Fibroblast of pulmonary artery (primary cell): Measurements from ENCODE around the gene ADGRL3.

ENCODE experiments used
- DNase-seq: peaks from one replicate; pipeline ENCODE4 v3.0.0-alpha.2; 2010; ENCODE audit warnings: low read depth
- H3K4me3 ChIP-seq: replicated peaks from 2 replicates; pipeline ENCODE4 v1.5.1; 2011; ENCODE audit warnings: low read depth, mild to moderate bottlenecking, control low read depth, low read length, moderate library complexity
- CTCF ChIP-seq: IDR thresholded peaks from 2 replicates; pipeline ENCODE4 v1.5.1; 2011; ENCODE audit warnings: mild to moderate bottlenecking, control low read depth, low read length, inconsistent platforms; ENCODE audit errors: missing control alignments

Gene ADGRL3

GRCh38 chr4:61198686-61199085 is 1.4 kb upstream of the ADGRL3 start:
- H3K4me3 ChIP-seq: no peak overlapping the region

DNA sequence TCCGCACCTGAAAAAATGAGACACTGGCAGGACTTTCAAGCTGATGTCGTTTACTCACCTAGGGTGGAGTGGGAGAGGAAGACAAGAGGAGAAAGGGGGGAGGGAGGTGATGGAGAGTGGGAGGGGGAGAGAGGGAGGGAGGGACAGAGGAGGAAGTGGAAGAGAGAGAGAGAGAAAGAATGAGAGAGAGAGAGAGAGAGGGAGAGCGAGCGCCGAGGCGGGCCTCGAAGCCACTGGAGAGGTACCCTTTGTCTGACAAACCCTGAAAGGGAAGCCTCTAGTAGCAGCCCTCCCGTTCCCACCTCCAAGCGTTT is 296 bp upstream of the ADGRL3 start:
- no peak for DNase-seq
- peak overlapping the region; percentile 62 for H3K4me3 ChIP-seq
- TF ChIP-seq CTCF: no peak

More at GRCh38 chr4:61198686-61199085, 1.4 kb upstream of the ADGRL3 start:
- TF ChIP-seq CTCF: no peak
- no peak for DNase-seq

DNA sequence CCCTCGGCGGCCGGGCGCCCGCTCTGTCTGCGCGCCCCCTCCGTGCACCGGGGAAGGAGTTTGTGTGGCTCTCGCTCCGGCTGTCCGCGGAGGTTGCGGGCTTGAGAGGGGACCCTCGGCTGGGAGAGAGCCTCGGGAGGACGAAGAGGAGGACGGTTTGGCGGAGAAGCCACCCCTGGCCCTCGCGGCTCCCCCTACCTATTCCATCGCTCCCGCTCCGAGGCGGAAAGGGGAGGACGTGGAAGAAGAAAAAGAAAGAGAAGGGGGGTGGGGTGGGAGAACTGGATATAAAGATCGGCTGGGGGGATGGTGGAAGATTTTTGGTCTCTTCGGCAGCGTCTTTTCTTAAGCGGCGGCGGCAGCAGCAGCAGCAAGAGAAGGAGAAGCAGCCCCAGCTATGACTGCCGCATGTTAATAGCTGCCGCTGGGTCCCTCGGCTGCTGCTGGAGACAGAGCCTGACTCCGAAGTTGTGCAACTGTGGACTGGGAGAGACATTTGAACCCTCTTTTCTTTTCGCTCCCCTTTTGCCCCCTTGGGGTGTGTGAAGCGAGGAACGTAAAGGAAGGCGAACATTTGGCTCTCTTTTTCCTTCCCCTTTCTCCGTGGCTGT is 895 bp downstream of the ADGRL3 start:
- TF ChIP-seq CTCF: no peak
- DNase-seq: peak; percentile 42
- peak overlapping the region; percentile 62 for H3K4me3 ChIP-seq

DNA sequence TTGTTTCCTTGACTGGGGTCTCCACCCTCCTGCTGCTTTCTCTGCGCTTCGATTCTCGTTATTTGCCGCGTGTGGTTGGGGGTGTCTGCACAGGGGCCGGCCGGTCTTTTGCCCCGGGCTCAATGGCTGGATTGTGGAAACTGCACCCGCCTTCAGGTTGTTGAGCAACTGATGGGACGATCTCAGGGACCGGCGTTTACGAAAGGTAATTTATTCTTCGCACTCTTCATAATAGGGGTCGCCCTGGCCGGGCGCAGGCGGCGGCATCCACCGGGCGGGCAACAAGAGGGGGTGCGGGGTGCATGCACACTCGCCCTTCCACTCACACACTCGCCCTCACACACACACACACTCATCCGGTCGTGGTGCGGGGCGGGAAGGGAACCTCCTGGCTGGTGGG is 1.4 kb downstream of the ADGRL3 start:
- H3K4me3 ChIP-seq: peak overlapping the region; percentile 62
- DNase-seq: no peak
- no peak for TF ChIP-seq CTCF

GRCh38 chr4:61201961-61202637 is 2.0 kb downstream of the ADGRL3 start:
- peak; percentile 4 for TF ChIP-seq CTCF
- peak; percentile 12 for DNase-seq
- peak overlapping the region; percentile 62 for H3K4me3 ChIP-seq

- peak overlapping the region; percentile 62 for H3K4me3 ChIP-seq
- peak; percentile 11 for DNase-seq
- TF ChIP-seq CTCF: no peak
Measured at GRCh38 chr4:61202638-61203435, 2.7 kb downstream of the ADGRL3 start.
